Suprapubic skin (tissue), 3 donors: Measurements from ENCODE around the gene PACSIN2.

Source experiments
- CTCF ChIP-seq, 2 donors: fragments of 200-600 bp in 1 of 2; fragments of 450-650 bp in 1 of 2; sonication (generic) in 1 of 2; IDR thresholded peaks; one replicate each; pipeline ENCODE4 v1.5.1; 2016 to 2019; ENCODE audit warnings: antibody characterized with exemption in 2 of 2, mild to moderate bottlenecking in 1 of 2, moderate library complexity in 1 of 2
- POLR2A ChIP-seq, 2 donors: fragments of 450-650 bp; IDR thresholded peaks; one replicate each; pipeline ENCODE4 v1.6.1; 2017; ENCODE audit warnings: antibody characterized with exemption in 2 of 2, mild to moderate bottlenecking in 2 of 2, moderate library complexity in 2 of 2

DNA sequence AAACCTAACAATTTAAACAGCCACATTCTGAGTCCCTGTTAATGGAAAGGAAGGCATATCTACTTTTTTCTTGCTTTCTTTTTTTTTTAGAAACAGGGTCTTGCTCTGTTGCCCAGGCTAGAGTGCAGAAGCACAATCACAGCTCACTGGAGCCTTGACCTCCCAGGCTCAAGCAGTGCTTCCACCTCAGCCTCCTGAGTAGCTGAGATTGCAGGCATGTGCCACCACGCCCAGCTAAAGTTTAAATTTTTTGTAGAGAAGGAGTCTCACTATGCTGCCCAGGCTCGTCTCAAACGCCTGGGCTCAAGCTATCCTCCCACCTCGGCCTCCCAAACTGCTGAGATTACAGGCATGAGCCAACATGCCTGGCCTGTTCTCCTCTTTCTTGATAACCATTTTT, 183.2 kb downstream of the PACSIN2 start:
- TF ChIP-seq CTCF (IDR thresholded peaks at IDR 0.05), result no peak
- no peak for TF ChIP-seq POLR2A (IDR thresholded peaks at IDR 0.05)
